ENCODE results near the gene CTIF. TPM values are rescaled to one million over a fixed set of nuclear protein-coding genes. Genes with fewer than 3 reads are reported as not detected.

CTIF gene
- polyA plus RNA-seq, 1 of the 3 experiments (the other 2 are of a cell fraction) = 47.2 TPM

DNA sequence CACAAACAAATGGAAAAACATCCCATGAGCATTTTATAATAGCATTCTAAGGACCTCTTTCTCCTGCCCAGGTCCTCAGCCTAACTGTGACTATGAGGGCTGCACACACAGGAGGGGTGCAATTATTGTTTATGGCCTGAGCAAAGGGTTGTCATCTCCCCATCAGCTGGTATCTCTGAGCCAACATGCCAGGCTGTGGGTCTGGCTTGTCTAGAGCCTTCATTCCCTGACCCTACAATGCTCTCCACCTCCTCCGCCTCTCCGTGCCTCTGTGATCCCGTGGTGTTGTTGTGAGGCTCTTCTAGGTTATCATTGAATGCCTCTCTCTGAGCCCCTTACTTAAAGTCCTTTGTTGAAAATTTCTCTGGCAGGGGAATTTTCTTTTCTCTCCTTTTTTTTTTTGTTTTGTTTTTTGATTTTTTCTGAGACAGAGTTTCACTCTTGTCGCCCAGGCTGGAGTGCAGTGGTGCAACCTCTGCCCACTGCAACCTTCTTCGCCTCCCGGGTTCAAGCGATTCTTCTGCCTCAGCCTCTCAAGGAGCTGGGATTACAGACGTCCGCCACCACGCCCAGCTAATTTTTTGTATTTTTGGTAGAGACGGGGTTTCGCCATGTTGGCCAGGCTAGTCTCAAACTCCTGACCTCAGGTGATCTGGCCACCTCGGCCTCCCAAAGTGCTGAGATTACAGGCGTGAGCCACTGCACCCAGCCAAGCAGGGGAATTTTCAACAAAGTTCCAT is 285.6 kb downstream of the CTIF start:
- Histone ChIP-seq H2AFZ (ENCODE audit: low read depth) (no peak overlapping the region), H4K20me1 (ENCODE audit: insufficient read depth) (no peaks in the 10 kb centered on the region), H3K79me2 (ENCODE audit: insufficient read depth) (peaks cover 77% of the 10 kb centered on the region), H3K27ac (ENCODE audit: low read depth in 2 of 2, low read length in 1 of 2) (no peak overlapping the region), H3K27me3 (ENCODE audit: insufficient read depth) (no peaks in the 10 kb centered on the region), H3K9me3 (peaks cover 6% of the 10 kb centered on the region; the same call in 1 of the 2 replicates), H3K9ac (no peak overlapping the region), H3K4me2 (no peak overlapping the region), H3K4me1 (ENCODE audit: control insufficient read depth in 1 of 2, insufficient read depth in 2 of 2, low read depth in 1 of 2, low read length in 1 of 2) (peaks cover 27 to 33% of the 10 kb centered on the region in 2 experiments), H3K4me3 (ENCODE audit: low read depth in 2 of 2, low read length in 1 of 2) (no peak overlapping the region), H3K36me3 (replicated peaks in 1 of 2; ENCODE audit: control insufficient read depth in 1 of 2, insufficient read depth in 2 of 2, low read length in 1 of 2) (peaks cover 6 to 36% of the 10 kb centered on the region in 2 experiments), H3K9me2 (no peaks in the 10 kb centered on the region), H3F3A (replicated peaks; ENCODE audit: insufficient read depth) (peaks cover 33% of the 10 kb centered on the region)
- WGBS (ENCODE audit: low lambda C conversion rate) = 98% methylated on average over 14 of the region's 14 CpGs
- CTCF ChIA-PET = no interaction called here
- POLR2A ChIA-PET = no interaction called here
- TF ChIP-seq MXI1 (IDR thresholded peaks at IDR 0.05; ENCODE audit: low read depth, low read length) (no peak), RXRA (IDR thresholded peaks at IDR 0.05; ENCODE audit: borderline replicate concordance, low read depth) (no peak), ZBTB33 (IDR thresholded peaks at IDR 0.05; ENCODE audit: borderline replicate concordance, low read depth) (no peak), TCF12 (IDR thresholded peaks at IDR 0.05) (no peak), JUND (IDR thresholded peaks at IDR 0.05) (no peak), RCOR1 (IDR thresholded peaks at IDR 0.05; ENCODE audit: low read length) (no peak), YY1 (IDR thresholded peaks at IDR 0.05; ENCODE audit: low read depth) (no peak), NRF1 (IDR thresholded peaks at IDR 0.05; ENCODE audit: low read depth, low read length) (no peak), POLR2AphosphoS5 (IDR thresholded peaks at IDR 0.05; ENCODE audit: low read depth, low read length) (no peak), FOXJ3 (CRISPR knock-in tag; IDR thresholded peaks at IDR 0.05) (no peak), EP300 (IDR thresholded peaks at IDR 0.05; ENCODE audit: borderline replicate concordance in 1 of 2, low read depth in 1 of 2, low read length in 1 of 2) (no peak), RAD21 (IDR thresholded peaks at IDR 0.05; ENCODE audit: low read length) (no peak)
- TF ChIP-seq, protein P1, sequence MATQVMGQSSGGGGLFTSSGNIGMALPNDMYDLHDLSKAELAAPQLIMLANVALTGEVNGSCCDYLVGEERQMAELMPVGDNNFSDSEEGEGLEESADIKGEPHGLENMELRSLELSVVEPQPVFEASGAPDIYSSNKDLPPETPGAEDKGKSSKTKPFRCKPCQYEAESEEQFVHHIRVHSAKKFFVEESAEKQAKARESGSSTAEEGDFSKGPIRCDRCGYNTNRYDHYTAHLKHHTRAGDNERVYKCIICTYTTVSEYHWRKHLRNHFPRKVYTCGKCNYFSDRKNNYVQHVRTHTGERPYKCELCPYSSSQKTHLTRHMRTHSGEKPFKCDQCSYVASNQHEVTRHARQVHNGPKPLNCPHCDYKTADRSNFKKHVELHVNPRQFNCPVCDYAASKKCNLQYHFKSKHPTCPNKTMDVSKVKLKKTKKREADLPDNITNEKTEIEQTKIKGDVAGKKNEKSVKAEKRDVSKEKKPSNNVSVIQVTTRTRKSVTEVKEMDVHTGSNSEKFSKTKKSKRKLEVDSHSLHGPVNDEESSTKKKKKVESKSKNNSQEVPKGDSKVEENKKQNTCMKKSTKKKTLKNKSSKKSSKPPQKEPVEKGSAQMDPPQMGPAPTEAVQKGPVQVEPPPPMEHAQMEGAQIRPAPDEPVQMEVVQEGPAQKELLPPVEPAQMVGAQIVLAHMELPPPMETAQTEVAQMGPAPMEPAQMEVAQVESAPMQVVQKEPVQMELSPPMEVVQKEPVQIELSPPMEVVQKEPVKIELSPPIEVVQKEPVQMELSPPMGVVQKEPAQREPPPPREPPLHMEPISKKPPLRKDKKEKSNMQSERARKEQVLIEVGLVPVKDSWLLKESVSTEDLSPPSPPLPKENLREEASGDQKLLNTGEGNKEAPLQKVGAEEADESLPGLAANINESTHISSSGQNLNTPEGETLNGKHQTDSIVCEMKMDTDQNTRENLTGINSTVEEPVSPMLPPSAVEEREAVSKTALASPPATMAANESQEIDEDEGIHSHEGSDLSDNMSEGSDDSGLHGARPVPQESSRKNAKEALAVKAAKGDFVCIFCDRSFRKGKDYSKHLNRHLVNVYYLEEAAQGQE (IDR thresholded peaks at IDR 0.05; ENCODE audit: low read depth, low read length) = no peak
- no peak for DNase-seq

Data from SK-N-SH (cell line).